ENCODE measurements around the gene TEX51.

The TEX51 gene

DNA sequence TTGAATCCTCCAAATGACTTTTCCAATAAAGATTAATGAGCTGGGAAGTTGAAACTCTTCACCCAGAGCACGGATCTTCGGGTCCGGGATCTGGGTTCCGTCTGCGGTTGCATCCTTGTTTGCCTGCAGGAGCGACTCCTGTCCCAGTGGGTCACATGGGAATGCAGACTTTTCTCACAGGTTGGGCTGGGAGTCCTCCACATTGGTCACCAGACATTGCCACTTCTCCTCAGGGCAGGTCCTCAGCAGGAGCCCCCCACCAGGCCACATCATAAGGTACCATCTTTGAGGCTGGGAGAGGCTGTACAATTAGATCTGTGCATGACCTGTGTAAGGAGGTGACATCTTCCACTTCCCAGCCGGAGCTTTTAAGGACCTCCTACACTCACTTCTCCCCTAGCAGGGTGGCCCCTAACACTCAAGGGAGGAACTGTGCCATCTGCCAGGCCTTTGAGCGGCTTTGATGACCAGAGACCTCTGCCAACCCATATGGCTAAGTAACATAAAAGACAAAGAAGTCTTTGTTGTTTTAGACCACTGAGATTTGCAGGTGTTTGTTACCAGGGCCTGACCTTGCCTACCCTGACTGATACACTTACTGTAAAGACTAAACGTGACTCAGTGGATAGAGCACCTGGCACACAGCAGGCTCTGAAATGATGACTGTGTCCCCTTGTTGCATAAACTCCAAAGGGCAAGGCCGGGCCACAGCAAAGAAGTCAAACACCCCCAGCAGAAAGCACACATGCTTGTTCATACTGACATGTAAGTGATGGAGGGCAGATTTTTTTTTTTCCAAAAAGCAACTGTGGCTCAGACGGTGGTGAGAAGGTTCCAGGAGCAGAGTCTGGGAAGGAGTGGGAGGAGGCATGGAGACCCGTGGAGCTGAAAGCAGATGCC lies 7.9 kb upstream of the TEX51 start:
- no peaks in the 10 kb centered on the region for H3K4me1 ChIP-seq
- DNase-seq, result no peak
- no peaks in the 10 kb centered on the region for H3K27me3 ChIP-seq
- H3K36me3 ChIP-seq, result no peaks in the 10 kb centered on the region
- H3K9me3 ChIP-seq, result no peaks in the 10 kb centered on the region
- TF ChIP-seq CTCF (IDR thresholded peaks at IDR 0.05; ENCODE audit: low read depth, low read length), result no peak
- H3K4me3 ChIP-seq (ENCODE audit: low read depth, low read length), result no peak overlapping the region

DNA sequence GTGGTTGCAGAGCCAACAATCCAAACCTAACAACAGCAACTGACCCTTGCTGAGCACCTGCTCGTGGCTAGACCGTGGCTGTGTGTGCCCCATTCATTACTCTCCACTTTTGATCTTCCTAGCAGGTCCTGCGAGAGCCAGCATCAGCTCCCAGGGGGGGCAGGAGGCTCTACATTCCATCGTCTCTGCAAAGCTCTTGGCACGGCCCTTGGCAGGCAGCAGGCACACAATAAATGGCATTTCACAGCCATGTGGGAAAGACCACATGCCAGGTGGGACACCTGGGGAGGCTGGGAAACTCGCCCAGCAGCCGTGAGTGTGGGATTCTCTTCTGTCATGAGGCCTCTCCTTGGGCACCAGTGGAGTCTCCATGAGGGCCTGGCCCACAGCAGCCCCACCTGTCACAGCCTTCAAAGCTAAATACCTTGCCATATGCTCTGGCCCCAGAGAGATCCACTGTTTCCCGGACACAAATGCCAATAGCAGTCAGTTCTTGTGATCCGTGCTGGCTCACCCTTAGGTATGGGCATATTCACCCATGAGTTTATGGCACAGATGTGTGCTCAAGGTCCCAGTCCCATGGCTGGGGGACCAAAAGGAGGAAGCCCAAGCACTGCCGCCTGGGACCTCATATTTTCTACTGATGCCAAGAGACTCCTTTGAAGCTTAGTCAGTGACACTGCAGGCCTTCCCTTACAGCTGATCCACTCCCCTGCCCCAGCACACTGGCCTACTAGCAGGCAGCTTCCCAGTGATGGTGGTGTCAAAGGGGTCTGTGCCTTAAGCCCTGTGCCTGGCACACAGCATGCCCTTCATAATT lies 6.8 kb upstream of the TEX51 start:
- no peak for TF ChIP-seq CTCF (IDR thresholded peaks at IDR 0.05; ENCODE audit: low read depth, low read length)
- H3K36me3 ChIP-seq, result no peaks in the 10 kb centered on the region
- no peaks in the 10 kb centered on the region for H3K4me1 ChIP-seq
- no peak for DNase-seq
- no peaks in the 10 kb centered on the region for H3K27me3 ChIP-seq
- no peak overlapping the region for H3K4me3 ChIP-seq (ENCODE audit: low read depth, low read length)
- H3K9me3 ChIP-seq, result no peaks in the 10 kb centered on the region

DNA sequence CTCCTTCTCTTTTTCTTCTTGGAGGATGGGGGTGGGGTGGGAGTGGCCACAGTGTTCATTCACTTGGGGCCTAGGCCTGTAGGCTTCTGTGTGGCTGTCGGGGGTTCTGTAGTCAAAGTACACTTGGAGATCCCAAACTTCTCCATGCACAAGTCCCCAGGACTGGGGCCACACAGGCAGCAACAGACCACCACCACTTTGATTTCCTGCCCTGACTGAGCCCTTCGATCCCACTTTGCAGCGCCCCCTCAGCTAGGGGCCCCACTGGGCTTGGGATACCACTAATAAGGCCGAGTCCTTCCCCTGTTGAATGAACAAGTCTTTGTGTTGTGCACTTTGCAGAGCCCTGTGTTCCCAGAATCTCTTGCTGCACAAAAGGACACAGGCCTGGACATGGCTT lies 5.5 kb upstream of the TEX51 start:
- TF ChIP-seq CTCF (IDR thresholded peaks at IDR 0.05; ENCODE audit: low read depth, low read length), result no peak
- H3K4me1 ChIP-seq, result no peaks in the 10 kb centered on the region
- no peak overlapping the region for H3K4me3 ChIP-seq (ENCODE audit: low read depth, low read length)
- DNase-seq, result no peak
- no peaks in the 10 kb centered on the region for H3K27me3 ChIP-seq
- H3K9me3 ChIP-seq, result no peaks in the 10 kb centered on the region
- H3K36me3 ChIP-seq, result no peaks in the 10 kb centered on the region

DNA sequence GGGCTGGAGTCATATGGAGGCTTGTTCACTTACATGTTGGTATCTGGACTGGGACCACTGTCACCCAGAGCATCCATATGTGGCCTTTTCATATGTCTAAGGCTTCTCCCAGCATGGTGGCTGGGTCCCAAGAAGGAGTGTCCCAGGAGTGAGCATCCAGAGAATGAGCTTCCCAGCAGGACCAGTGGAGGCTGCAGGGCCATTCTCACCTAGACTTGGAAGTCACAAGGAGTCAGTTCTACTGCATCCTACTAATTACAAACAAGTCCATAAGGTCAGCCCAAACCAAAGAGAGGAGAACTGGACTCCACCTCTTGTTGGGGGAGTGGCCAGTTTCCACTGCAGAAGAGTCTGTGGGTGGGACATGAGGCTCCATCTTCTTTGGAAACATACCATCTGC lies 5.1 kb upstream of the TEX51 start:
- Histone ChIP-seq H3K4me1 (no peaks in the 10 kb centered on the region), H3K9me3 (no peaks in the 10 kb centered on the region), H3K4me3 (ENCODE audit: low read depth, low read length) (no peak overlapping the region), H3K27me3 (no peaks in the 10 kb centered on the region), H3K36me3 (no peaks in the 10 kb centered on the region)
- no peak for DNase-seq
- no peak for TF ChIP-seq CTCF (IDR thresholded peaks at IDR 0.05; ENCODE audit: low read depth, low read length)

DNA sequence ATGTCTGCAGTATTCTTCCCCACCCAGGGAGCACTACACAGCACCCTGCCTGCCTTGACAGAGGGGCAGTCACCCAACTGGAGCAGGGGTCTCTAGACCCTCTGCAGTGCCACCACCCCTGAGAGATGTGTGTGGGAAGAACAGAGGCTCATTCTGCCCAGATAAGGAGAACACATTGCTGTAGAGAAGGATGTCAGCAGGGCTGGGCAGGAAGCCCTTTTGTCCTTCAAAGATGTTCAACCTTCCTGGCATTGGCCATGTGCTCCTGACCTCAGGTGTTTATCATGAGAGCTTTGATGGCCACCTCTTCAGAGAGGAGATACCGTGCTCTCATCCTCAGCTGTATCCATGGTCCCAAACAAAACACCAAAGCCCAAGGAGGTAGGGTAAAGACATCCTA lies 4.6 kb upstream of the TEX51 start:
- H3K36me3 ChIP-seq, result no peaks in the 10 kb centered on the region
- TF ChIP-seq CTCF (IDR thresholded peaks at IDR 0.05; ENCODE audit: low read depth, low read length), result no peak
- DNase-seq, result no peak

More for the DNA sequence above, 4.6 kb upstream of the TEX51 start:
- H3K27me3 ChIP-seq, result no peaks in the 10 kb centered on the region
- H3K9me3 ChIP-seq, result no peaks in the 10 kb centered on the region
- no peaks in the 10 kb centered on the region for H3K4me1 ChIP-seq
- H3K4me3 ChIP-seq (ENCODE audit: low read depth, low read length), result no peak overlapping the region

Data from BE2C (cell line).